B cell (primary cell): ENCODE results near the gene SUV39H2. TPM values are rescaled to one million over a fixed set of nuclear protein-coding genes. Genes with fewer than 3 reads are reported as not detected.

Experiments used
- ATAC-seq: fragments of 200-7000 bp; cut with Tn5 transposase; one replicate; pipeline ENCODE4 v1.10.0; 2021; ENCODE audit warnings: low read depth, mild to moderate bottlenecking, moderate number of reproducible peaks, moderate library complexity
- CTCF ChIA-PET: fragments of 350-600 bp; sonication (Branson Sonifier 250); formaldehyde crosslinking; loops from one replicate; lab custom pipeline; 2021; ENCODE audit warnings: antibody characterized with exemption, inconsistent platforms; lab: Charles Lee
- POLR2A ChIA-PET: fragments of 350-600 bp; sonication (Branson Sonifier 250); formaldehyde crosslinking; loops from one replicate; lab custom pipeline; 2021; ENCODE audit warnings: antibody characterized with exemption; lab: Charles Lee
- DNase-seq: peaks from one replicate; pipeline ENCODE4 v3.0.0; 2013
- H2AFZ ChIP-seq: 2 replicates; pipeline ENCODE4 v1.6.1; 2012; ENCODE audit warnings: mild to moderate bottlenecking, low read depth, low read length; ENCODE audit not compliant: insufficient read depth, poor library complexity, severe bottlenecking
- H3K27ac ChIP-seq, 2 donors: 1 replicate in 1 of 2; 2 replicates in 1 of 2; pipeline ENCODE4 v1.5.1; 2012 to 2013; ENCODE audit warnings: low read length in 2 of 2, mild to moderate bottlenecking in 2 of 2, moderate library complexity in 1 of 2
- H3K27me3 ChIP-seq, 4 experiments: fragments of 200-600 bp in 1 of 4; sonication (generic) in 1 of 4; replicated peaks in 1 of 4; 1 replicate in 2 of 4; 2 replicates in 2 of 4; pipeline versions ENCODE4 v1.6.1 to v1.7.0; 2013 to 2016; ENCODE audit warnings: low read length in 3 of 4, mild to moderate bottlenecking in 2 of 4, mixed read lengths in 1 of 4, moderate library complexity in 1 of 4; ENCODE audit not compliant: insufficient read depth in 4 of 4, control insufficient read depth in 3 of 4; ENCODE audit errors: control extremely low read depth in 1 of 4
- H3K36me3 ChIP-seq, 2 experiments: replicated peaks in 1 of 2; 1 replicate in 1 of 2; 2 replicates in 1 of 2; pipeline versions ENCODE4 v1.6.1 to v1.7.1; 2013; ENCODE audit warnings: low read length in 1 of 2; ENCODE audit not compliant: insufficient read depth in 2 of 2, control insufficient read depth in 1 of 2; ENCODE audit errors: control extremely low read depth in 1 of 2, extremely low read depth in 1 of 2
- H3K4me1 ChIP-seq, 2 donors: fragments of 200-600 bp in 1 of 2; sonication (generic) in 1 of 2; 1 replicate in 1 of 2; 2 replicates in 1 of 2; pipeline versions ENCODE4 v1.5.1 to v1.6.1; 2013 to 2017; ENCODE audit warnings: low read length in 2 of 2; ENCODE audit not compliant: control insufficient read depth in 2 of 2, insufficient read depth in 2 of 2
- H3K4me2 ChIP-seq: replicated peaks from 2 replicates; pipeline ENCODE3; 2012; ENCODE audit warnings: mild to moderate bottlenecking, low read depth, low read length; ENCODE audit not compliant: poor library complexity, severe bottlenecking
- H3K4me3 ChIP-seq, 5 experiments: fragments of 200-600 bp in 1 of 5; sonication (generic) in 1 of 5; 1 replicate in 3 of 5; 2 replicates in 2 of 5; pipeline versions ENCODE4 v1.5.1 to v1.7.0; 2011 to 2016; ENCODE audit warnings: low read length in 4 of 5, mild to moderate bottlenecking in 4 of 5, low read depth in 2 of 5, control low read depth in 1 of 5, moderate library complexity in 1 of 5; ENCODE audit not compliant: insufficient read depth in 1 of 5; ENCODE audit errors: control extremely low read depth in 1 of 5, extremely low read depth in 1 of 5
- H3K79me2 ChIP-seq: fragments of 200-600 bp; sonication (generic); one replicate; pipeline ENCODE4 v1.6.0; 2016; ENCODE audit warnings: low read length; ENCODE audit not compliant: control insufficient read depth, insufficient read depth
- H3K9ac ChIP-seq: fragments of 200-600 bp; sonication (generic); 2 replicates; pipeline ENCODE4 v1.6.1; 2017; ENCODE audit warnings: mild to moderate bottlenecking, low read length, moderate library complexity
- H3K9me3 ChIP-seq, 3 donors: one replicate each; pipeline versions ENCODE4 v1.6.1 to v1.7.1; 2013; ENCODE audit warnings: low read length in 2 of 3; ENCODE audit not compliant: control insufficient read depth in 2 of 3, insufficient read depth in 1 of 3; ENCODE audit errors: control extremely low read depth in 1 of 3
- H4K20me1 ChIP-seq: 2 replicates; pipeline ENCODE4 v1.6.0; 2012; ENCODE audit warnings: mild to moderate bottlenecking, low read length; ENCODE audit not compliant: insufficient read depth, control insufficient read depth, poor library complexity, severe bottlenecking
- H3K27ac Mint-ChIP-seq: one replicate; pipeline ENCODE4 v1.8.0; 2021; ENCODE audit warnings: mixed read lengths
- H3K27me3 Mint-ChIP-seq: one replicate; pipeline ENCODE4 v1.8.0; 2021; ENCODE audit warnings: mixed read lengths
- H3K4me1 Mint-ChIP-seq: one replicate; pipeline ENCODE4 v1.8.0; 2021; ENCODE audit warnings: mixed read lengths
- H3K4me3 Mint-ChIP-seq: one replicate; pipeline ENCODE4 v1.8.0; 2021; ENCODE audit warnings: mixed read lengths
- H3K9me3 Mint-ChIP-seq: one replicate; pipeline ENCODE4 v1.8.0; 2022; ENCODE audit warnings: mixed read lengths; ENCODE audit not compliant: insufficient read depth
- EZH2 ChIP-seq: IDR thresholded peaks from 2 replicates; pipeline ENCODE4 v1.6.1; 2012; ENCODE audit warnings: borderline replicate concordance, low read depth, mild to moderate bottlenecking, moderate library complexity, low read length; ENCODE audit not compliant: insufficient read depth, poor library complexity, severe bottlenecking
- WGBS: methylation state at CpG from one replicate; pipeline ENCODE4 v1.1.5; 2013; ENCODE audit warnings: missing lambda C conversion rate; ENCODE audit not compliant: insufficient coverage; 5-methylcytosine and 5-hydroxymethylcytosine counted together
- intact Hi-C: fragments of 100-400 bp; cut with micrococcal nuclease; formaldehyde crosslinking; loops from one replicate; pipeline ENCODE4 v1.10.0; 2022
- polyA minus RNA-seq: library from RNA; depleted of rRNA, polyadenylated mRNA; stranded (reverse); fragments of >200 nt; gene quantifications from 2 replicates; pipeline ENCODE4 v1.2.3, GENCODE V29; 2012
- polyA plus RNA-seq: library from polyadenylated mRNA; depleted of rRNA; stranded (reverse); fragments of >200 nt; gene quantifications from 2 replicates; pipeline ENCODE4 v1.2.3, GENCODE V29; 2012
- total RNA-seq, 2 donors: library from RNA; stranded (reverse); fragments of 120-200 nt in 1 of 2; gene quantifications; 1 replicate in 1 of 2; 2 replicates in 1 of 2; pipeline versions ENCODE4 v1.2.3 to v1.2.4, GENCODE V29; 2013 to 2022
- TF ChIP-seq, protein P1 (sequence below): fragments of 200-600 bp; IDR thresholded peaks from one replicate; pipeline ENCODE4 v1.8.0; 2022; ENCODE audit warnings: antibody characterized with exemption, mild to moderate bottlenecking

The SUV39H2 gene, protein sequence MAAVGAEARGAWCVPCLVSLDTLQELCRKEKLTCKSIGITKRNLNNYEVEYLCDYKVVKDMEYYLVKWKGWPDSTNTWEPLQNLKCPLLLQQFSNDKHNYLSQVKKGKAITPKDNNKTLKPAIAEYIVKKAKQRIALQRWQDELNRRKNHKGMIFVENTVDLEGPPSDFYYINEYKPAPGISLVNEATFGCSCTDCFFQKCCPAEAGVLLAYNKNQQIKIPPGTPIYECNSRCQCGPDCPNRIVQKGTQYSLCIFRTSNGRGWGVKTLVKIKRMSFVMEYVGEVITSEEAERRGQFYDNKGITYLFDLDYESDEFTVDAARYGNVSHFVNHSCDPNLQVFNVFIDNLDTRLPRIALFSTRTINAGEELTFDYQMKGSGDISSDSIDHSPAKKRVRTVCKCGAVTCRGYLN
- 3.2 and 3.5 TPM in 2 replicates for total RNA-seq
- total RNA-seq (2013): 2.3 TPM
- polyA plus RNA-seq: 0.59 and 0.73 TPM in 2 replicates
- 0.34 and 0.57 TPM in 2 replicates for polyA minus RNA-seq

DNA sequence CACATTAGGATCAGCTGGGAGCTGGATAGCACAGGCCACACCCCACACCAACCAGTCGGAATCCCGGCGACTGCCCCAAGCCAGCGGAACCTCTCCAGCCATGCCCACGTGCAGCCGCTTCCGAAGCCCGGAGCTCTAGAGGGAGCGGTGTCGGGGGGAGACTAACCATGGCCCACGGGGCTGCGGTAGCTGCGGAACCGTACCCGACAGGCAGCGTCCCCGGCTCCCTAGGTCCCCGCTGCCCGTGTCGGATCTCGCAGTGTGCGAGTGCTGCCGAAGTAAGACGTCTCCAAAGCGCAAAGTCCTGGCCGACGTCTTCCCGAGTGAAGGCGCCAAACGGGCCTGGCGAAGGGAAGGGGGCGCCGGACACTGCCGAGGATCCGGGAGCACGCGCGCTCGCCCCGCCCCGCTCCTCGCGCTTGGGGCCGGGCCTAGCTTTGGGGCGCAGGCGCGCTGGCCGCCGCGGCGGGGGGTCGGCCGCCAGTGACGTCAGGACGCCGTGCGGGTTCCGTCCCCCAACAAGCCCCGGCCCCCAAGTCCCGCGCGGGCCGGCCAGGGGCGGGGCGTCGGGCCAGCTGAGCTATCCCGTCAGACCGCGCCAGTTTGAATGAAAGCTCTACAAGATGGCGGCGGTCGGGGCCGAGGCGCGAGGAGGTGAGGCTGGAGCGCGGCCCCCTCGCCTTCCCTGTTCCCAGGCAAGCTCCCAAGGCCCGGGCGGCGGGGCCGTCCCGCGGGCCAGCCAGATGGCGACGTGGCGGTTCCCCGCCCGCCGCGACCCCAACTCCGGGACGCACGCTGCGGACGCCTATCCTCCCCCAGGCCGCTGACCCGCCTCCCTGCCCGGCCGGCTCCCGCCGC, at the start of gene SUV39H2:
Gene SUV39H2 (plus strand): TSS at position 601 of the 858 bp plus-strand sequence. CDS start 23 bp downstream, at position 624.
- no peaks in the 10 kb centered on the region for H3K27me3 Mint-ChIP-seq
- H3K9me3 ChIP-seq: no peaks in the 10 kb centered on the region
- H3K4me3 ChIP-seq: peak within 1 kb of the TSS; percentile 53 to 98 (median 94)
- H3K4me3 Mint-ChIP-seq: peak within 1 kb of the TSS; percentile 96
- peak; percentile 92 for ATAC-seq
- H3K27ac ChIP-seq: peak within 1 kb of the TSS; percentile 64 to 80
- peaks cover 31% of the 10 kb centered on the region for H3K79me2 ChIP-seq
- peak; percentile 96 for DNase-seq
- H4K20me1 ChIP-seq: no peaks in the 10 kb centered on the region
- peaks cover 17 to 23% of the 10 kb centered on the region in 2 donors for H3K4me1 ChIP-seq
- H3K4me2 ChIP-seq: peak within 1 kb of the TSS; percentile 99
- H3K27me3 ChIP-seq: peaks cover 0 to 6% (median 0%) of the 10 kb centered on the region in 4 experiments
- peaks cover 28% of the 10 kb centered on the region for H3K4me1 Mint-ChIP-seq
- peak within 1 kb of the TSS; percentile 87 for H3K27ac Mint-ChIP-seq
- under 1% methylated on average over 102 of the region's 102 CpGs for WGBS
- peak within 1 kb of the TSS; percentile 95 for H3K9ac ChIP-seq
- intact Hi-C loops: loop anchor here (1.0 to 5.0 kb wide), 8 partner anchors 40 to 289 kb away; partner anchors contain the start of genes CDNF, HSPA14, MEIG1 and MSANTD7
- POLR2A ChIA-PET: interaction anchor here (0.8 to 1.7 kb wide), 4 partner anchors 41 to 81 kb away, joined by 3 to 10 read pairs (median 5); partner anchors contain the start of genes CDNF, DCLRE1C, HSPA14 and MEIG1
- CTCF ChIA-PET: interaction anchor here (0.9 to 1.8 kb wide), 11 partner anchors 10 to 681 kb away, joined by 3 to 7 read pairs (median 4); partner anchors contain the start of genes CDNF, HSPA14, MEIG1 and MSANTD7
- TF ChIP-seq, protein P1, sequence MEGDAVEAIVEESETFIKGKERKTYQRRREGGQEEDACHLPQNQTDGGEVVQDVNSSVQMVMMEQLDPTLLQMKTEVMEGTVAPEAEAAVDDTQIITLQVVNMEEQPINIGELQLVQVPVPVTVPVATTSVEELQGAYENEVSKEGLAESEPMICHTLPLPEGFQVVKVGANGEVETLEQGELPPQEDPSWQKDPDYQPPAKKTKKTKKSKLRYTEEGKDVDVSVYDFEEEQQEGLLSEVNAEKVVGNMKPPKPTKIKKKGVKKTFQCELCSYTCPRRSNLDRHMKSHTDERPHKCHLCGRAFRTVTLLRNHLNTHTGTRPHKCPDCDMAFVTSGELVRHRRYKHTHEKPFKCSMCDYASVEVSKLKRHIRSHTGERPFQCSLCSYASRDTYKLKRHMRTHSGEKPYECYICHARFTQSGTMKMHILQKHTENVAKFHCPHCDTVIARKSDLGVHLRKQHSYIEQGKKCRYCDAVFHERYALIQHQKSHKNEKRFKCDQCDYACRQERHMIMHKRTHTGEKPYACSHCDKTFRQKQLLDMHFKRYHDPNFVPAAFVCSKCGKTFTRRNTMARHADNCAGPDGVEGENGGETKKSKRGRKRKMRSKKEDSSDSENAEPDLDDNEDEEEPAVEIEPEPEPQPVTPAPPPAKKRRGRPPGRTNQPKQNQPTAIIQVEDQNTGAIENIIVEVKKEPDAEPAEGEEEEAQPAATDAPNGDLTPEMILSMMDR: no peak
- no peak for TF ChIP-seq EZH2
- peak within 1 kb of the TSS; percentile 99 for H2AFZ ChIP-seq
- H3K9me3 Mint-ChIP-seq: no peaks in the 10 kb centered on the region
- H3K36me3 ChIP-seq: no peaks in the 10 kb centered on the region
